Peyer's patch (tissue), 4 donors: ENCODE measurements around the gene ST8SIA5.

Source experiments
- POLR2A ChIP-seq, 2 donors: fragments of 450-650 bp; IDR thresholded peaks; one replicate each; pipeline ENCODE4 v1.5.1; 2017; ENCODE audit warnings: antibody characterized with exemption in 2 of 2, mild to moderate bottlenecking in 2 of 2, moderate library complexity in 2 of 2
- TF ChIP-seq, protein P1 (sequence below), 6 experiments: fragments of 450-650 bp in 4 of 6; fragments of 200-600 bp in 2 of 6; sonication (generic) in 1 of 6; IDR thresholded peaks; one replicate each; pipeline ENCODE4 v1.5.1; 2017 to 2019; ENCODE audit warnings: antibody characterized with exemption in 6 of 6, mild to moderate bottlenecking in 3 of 6, moderate library complexity in 1 of 6

DNA sequence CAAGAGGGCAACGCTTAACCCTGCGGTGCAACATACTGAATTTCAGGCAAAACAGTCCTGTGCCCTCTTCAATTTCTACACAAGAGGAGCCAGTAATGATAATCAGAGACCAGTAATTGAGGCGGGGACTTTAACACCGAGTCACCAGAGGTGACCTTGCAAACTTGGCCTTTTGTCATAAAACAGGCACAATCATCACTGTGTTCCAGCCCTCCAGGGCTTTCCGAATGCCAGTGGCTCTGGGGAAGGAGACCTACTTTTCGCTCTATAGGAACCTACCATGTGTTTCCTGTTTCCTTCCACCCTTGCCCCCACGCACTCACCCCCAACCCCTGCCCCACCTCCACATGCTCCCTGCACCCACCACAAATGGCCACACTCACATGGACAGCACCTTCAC, 52.7 kb downstream of the ST8SIA5 start:
- no peak for TF ChIP-seq POLR2A (IDR thresholded peaks at IDR 0.05)
- TF ChIP-seq, protein P1, sequence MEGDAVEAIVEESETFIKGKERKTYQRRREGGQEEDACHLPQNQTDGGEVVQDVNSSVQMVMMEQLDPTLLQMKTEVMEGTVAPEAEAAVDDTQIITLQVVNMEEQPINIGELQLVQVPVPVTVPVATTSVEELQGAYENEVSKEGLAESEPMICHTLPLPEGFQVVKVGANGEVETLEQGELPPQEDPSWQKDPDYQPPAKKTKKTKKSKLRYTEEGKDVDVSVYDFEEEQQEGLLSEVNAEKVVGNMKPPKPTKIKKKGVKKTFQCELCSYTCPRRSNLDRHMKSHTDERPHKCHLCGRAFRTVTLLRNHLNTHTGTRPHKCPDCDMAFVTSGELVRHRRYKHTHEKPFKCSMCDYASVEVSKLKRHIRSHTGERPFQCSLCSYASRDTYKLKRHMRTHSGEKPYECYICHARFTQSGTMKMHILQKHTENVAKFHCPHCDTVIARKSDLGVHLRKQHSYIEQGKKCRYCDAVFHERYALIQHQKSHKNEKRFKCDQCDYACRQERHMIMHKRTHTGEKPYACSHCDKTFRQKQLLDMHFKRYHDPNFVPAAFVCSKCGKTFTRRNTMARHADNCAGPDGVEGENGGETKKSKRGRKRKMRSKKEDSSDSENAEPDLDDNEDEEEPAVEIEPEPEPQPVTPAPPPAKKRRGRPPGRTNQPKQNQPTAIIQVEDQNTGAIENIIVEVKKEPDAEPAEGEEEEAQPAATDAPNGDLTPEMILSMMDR (IDR thresholded peaks at IDR 0.05), result no peak
